ENCODE measurements around the gene RINL.

Gene RINL

GRCh38 chr19:38848299-38849146, 29.6 kb downstream of the RINL start:
- DNase-seq, result peak; percentile 25

GRCh38 chr19:38846097-38846496, 32.0 kb downstream of the RINL start:
- no peak for DNase-seq

GRCh38 chr19:38845374-38846024, 32.6 kb downstream of the RINL start:
- DNase-seq, result no peak

GRCh38 chr19:38844093-38844686, 33.9 kb downstream of the RINL start:
- no peak for DNase-seq

- DNase-seq, result no peak
Measured at GRCh38 chr19:38843175-38843758, 34.8 kb downstream of the RINL start.

GRCh38 chr19:38842439-38843174, 35.5 kb downstream of the RINL start:
- no peak for DNase-seq

- DNase-seq, result no peak
Measured at GRCh38 chr19:38841787-38842438, 36.2 kb downstream of the RINL start.

- no peak for DNase-seq
Measured at GRCh38 chr19:38841180-38841766, 36.8 kb downstream of the RINL start.

- DNase-seq, result no peak
Measured at GRCh38 chr19:38840583-38840968, 37.5 kb downstream of the RINL start.

GRCh38 chr19:38839816-38840582, 38.1 kb downstream of the RINL start:
- no peak for DNase-seq

- no peak for DNase-seq
Measured at GRCh38 chr19:38838986-38839761, 38.9 kb downstream of the RINL start.

- no peak for DNase-seq
Measured at GRCh38 chr19:38838208-38838985, 39.7 kb downstream of the RINL start.

- no peak for DNase-seq
Measured at GRCh38 chr19:38837656-38838121, 40.4 kb downstream of the RINL start.

GRCh38 chr19:38836983-38837626, 41.0 kb downstream of the RINL start:
- DNase-seq, result no peak

GRCh38 chr19:38836159-38836982, 41.7 kb downstream of the RINL start:
- no peak for DNase-seq

- DNase-seq, result no peak
Measured at GRCh38 chr19:38834590-38834989, 43.5 kb downstream of the RINL start.

GRCh38 chr19:38834104-38834490, 44.0 kb downstream of the RINL start:
- DNase-seq, result no peak

GRCh38 chr19:38833092-38833425, 45.0 kb downstream of the RINL start:
- no peak for DNase-seq

All from kidney glomerular epithelial cell (primary cell).